Neuronal stem cell (in vitro differentiated cells): ENCODE data around the gene SEC62.

Source experiments
- DNase-seq: peaks from one replicate; pipeline ENCODE4 v3.0.0-alpha.2; 2013; ENCODE audit warnings: low spot score
- H2AFZ ChIP-seq: one replicate; pipeline ENCODE4 v1.6.1; 2013; ENCODE audit warnings: mild to moderate bottlenecking, low read length, inconsistent platforms
- H2AK5ac ChIP-seq: 2 replicates; pipeline ENCODE4 v1.6.1; 2013; ENCODE audit warnings: low read depth, mild to moderate bottlenecking, inconsistent platforms, low read length, moderate library complexity, mixed read lengths
- H2BK120ac ChIP-seq: 2 replicates; pipeline ENCODE4 v1.6.1; 2013; ENCODE audit warnings: low read depth, mild to moderate bottlenecking, inconsistent platforms, low read length, moderate library complexity, mixed read lengths
- H2BK12ac ChIP-seq: one replicate; pipeline ENCODE4 v1.6.1; 2013; ENCODE audit warnings: low read length, inconsistent platforms
- H2BK15ac ChIP-seq: 2 replicates; pipeline ENCODE4 v1.6.1; 2013; ENCODE audit warnings: mild to moderate bottlenecking, low read length, inconsistent platforms, mixed read lengths
- H2BK5ac ChIP-seq: one replicate; pipeline ENCODE4 v1.6.1; 2013; ENCODE audit warnings: inconsistent platforms, mild to moderate bottlenecking, low read length, moderate library complexity
- H3K14ac ChIP-seq: one replicate; pipeline ENCODE4 v1.6.1; 2013; ENCODE audit warnings: low read length, inconsistent platforms
- H3K18ac ChIP-seq: 2 replicates; pipeline ENCODE4 v1.6.1; 2013; ENCODE audit warnings: low read length, inconsistent platforms
- H3K23ac ChIP-seq: 2 replicates; pipeline ENCODE4 v1.6.1; 2013; ENCODE audit warnings: low read depth, mild to moderate bottlenecking, mixed read lengths, low read length, inconsistent platforms; ENCODE audit not compliant: poor library complexity
- H3K27ac ChIP-seq: replicated peaks from 3 replicates; pipeline ENCODE4 v1.5.1; 2013; ENCODE audit warnings: low read length, inconsistent platforms
- H3K27me3 ChIP-seq, 3 experiments: 2 replicates each; pipeline ENCODE4 v1.6.1; 2013; ENCODE audit warnings: low read length in 3 of 3, mild to moderate bottlenecking in 2 of 3, inconsistent platforms in 1 of 3, low read depth in 1 of 3, mixed read lengths in 1 of 3, moderate library complexity in 1 of 3; ENCODE audit not compliant: control insufficient read depth in 3 of 3, insufficient read depth in 3 of 3
- H3K36me3 ChIP-seq, 2 donors: replicated peaks in 1 of 2; 2 replicates each; pipeline ENCODE4 v1.6.1; 2013; ENCODE audit warnings: low read length in 2 of 2; ENCODE audit not compliant: control insufficient read depth in 2 of 2, insufficient read depth in 2 of 2
- H3K4ac ChIP-seq: 2 replicates; pipeline ENCODE4 v1.6.1; 2013; ENCODE audit warnings: inconsistent platforms, mild to moderate bottlenecking, low read length, moderate library complexity
- H3K4me1 ChIP-seq, 2 donors: 1 replicate in 1 of 2; 2 replicates in 1 of 2; pipeline ENCODE4 v1.6.1; 2013; ENCODE audit warnings: low read length in 2 of 2, low read depth in 1 of 2; ENCODE audit not compliant: control insufficient read depth in 2 of 2, insufficient read depth in 1 of 2
- H3K4me2 ChIP-seq: one replicate; pipeline ENCODE4 v1.6.1; 2013; ENCODE audit warnings: mild to moderate bottlenecking, low read length, inconsistent platforms; ENCODE audit not compliant: insufficient read depth, poor library complexity, severe bottlenecking
- H3K4me3 ChIP-seq, 2 donors: 2 replicates each; pipeline ENCODE4 v1.5.1; 2013; ENCODE audit warnings: low read length in 2 of 2, mild to moderate bottlenecking in 2 of 2, inconsistent platforms in 1 of 2, moderate library complexity in 1 of 2
- H3K79me1 ChIP-seq: one replicate; pipeline ENCODE4 v1.6.1; 2013; ENCODE audit warnings: low read depth, mild to moderate bottlenecking, inconsistent platforms, low read length, moderate library complexity
- H3K9ac ChIP-seq: one replicate; pipeline ENCODE4 v1.6.1; 2013; ENCODE audit warnings: mild to moderate bottlenecking, low read depth, low read length, inconsistent platforms; ENCODE audit not compliant: poor library complexity
- H3K9me3 ChIP-seq, 2 donors: replicated peaks in 1 of 2; 2 replicates each; pipeline versions ENCODE3 to v1.6.1; 2013; ENCODE audit warnings: low read length in 2 of 2, mild to moderate bottlenecking in 2 of 2, inconsistent platforms in 1 of 2, low read depth in 1 of 2, mixed read lengths in 1 of 2, moderate library complexity in 1 of 2; ENCODE audit not compliant: control insufficient read depth in 2 of 2, insufficient read depth in 1 of 2
- H4K8ac ChIP-seq: one replicate; pipeline ENCODE4 v1.6.1; 2013; ENCODE audit warnings: low read depth, mild to moderate bottlenecking, inconsistent platforms, low read length, moderate library complexity
- H4K91ac ChIP-seq: one replicate; pipeline ENCODE4 v1.6.1; 2013; ENCODE audit warnings: low read length, low read depth, mild to moderate bottlenecking, inconsistent platforms; ENCODE audit not compliant: poor library complexity
- WGBS, 2 donors: extraction: QIAGEN DNeasy Blood & Tissue Kit; methylation state at CpG; one replicate each; pipeline ENCODE4 v1.1.7; 2013; ENCODE audit warnings: missing lambda C conversion rate in 2 of 2, mixed read lengths in 1 of 2; ENCODE audit not compliant: insufficient read length in 2 of 2, insufficient replicate concordance in 1 of 2; ENCODE audit errors: extremely low coverage in 2 of 2; 5-methylcytosine and 5-hydroxymethylcytosine counted together

Gene SEC62

GRCh38 chr3:169992781-169993180 is 26.2 kb downstream of the SEC62 start:
- H4K8ac ChIP-seq, result no peak overlapping the region
- H3K4ac ChIP-seq, result no peak overlapping the region
- H3K79me1 ChIP-seq, result no peaks in the 10 kb centered on the region
- no peak overlapping the region for H3K18ac ChIP-seq
- no peak overlapping the region for H3K4me2 ChIP-seq
- no peak overlapping the region for H2AK5ac ChIP-seq
- no peak overlapping the region for H3K23ac ChIP-seq
- no peak overlapping the region for H2BK15ac ChIP-seq
- no peaks in the 10 kb centered on the region for H3K4me1 ChIP-seq
- no peak overlapping the region for H2BK5ac ChIP-seq
- no peak overlapping the region for H2AFZ ChIP-seq
- H3K9ac ChIP-seq, result no peak overlapping the region
- H3K4me3 ChIP-seq, result no peak overlapping the region
- no peaks in the 10 kb centered on the region for H3K27me3 ChIP-seq
- no peak overlapping the region for H4K91ac ChIP-seq
- no peaks in the 10 kb centered on the region for H3K9me3 ChIP-seq
- H2BK120ac ChIP-seq, result no peak overlapping the region
- peaks cover 14 to 88% of the 10 kb centered on the region in 2 donors for H3K36me3 ChIP-seq
- no peak for DNase-seq
- H3K14ac ChIP-seq, result no peak overlapping the region
- WGBS, 2 donors, result no CpG with 5 or more reads among the region's 5 CpGs
- no peak overlapping the region for H3K27ac ChIP-seq
- no peak overlapping the region for H2BK12ac ChIP-seq

- Histone ChIP-seq H3K4ac (no peak overlapping the region), H4K91ac (no peak overlapping the region), H3K27me3 (no peaks in the 10 kb centered on the region), H3K4me1 (no peaks in the 10 kb centered on the region), H3K18ac (no peak overlapping the region), H3K9ac (no peak overlapping the region), H2BK5ac (no peak overlapping the region), H2BK12ac (no peak overlapping the region), H4K8ac (no peak overlapping the region), H3K9me3 (no peaks in the 10 kb centered on the region), H3K23ac (no peak overlapping the region), H3K36me3 (peaks cover 12 to 78% of the 10 kb centered on the region in 2 donors), H3K14ac (no peak overlapping the region), H2AK5ac (no peak overlapping the region), H3K79me1 (no peaks in the 10 kb centered on the region), H3K4me2 (no peak overlapping the region), H2BK120ac (no peak overlapping the region), H3K4me3 (no peak overlapping the region), H3K27ac (no peak overlapping the region), H2AFZ (no peak overlapping the region), H2BK15ac (no peak overlapping the region)
- DNase-seq, result no peak
- WGBS, 2 donors, result no CpG with 5 or more reads among the region's 3 CpGs
Observed at GRCh38 chr3:169993761-169994160, 27.2 kb downstream of the SEC62 start.

GRCh38 chr3:169996063-169996462 is 29.5 kb downstream of the SEC62 start:
- Histone ChIP-seq H4K91ac (no peak overlapping the region), H3K18ac (no peak overlapping the region), H3K4me2 (no peak overlapping the region), H2BK12ac (no peak overlapping the region), H2AK5ac (no peak overlapping the region), H4K8ac (no peak overlapping the region), H2AFZ (no peak overlapping the region), H3K9me3 (no peaks in the 10 kb centered on the region), H3K14ac (no peak overlapping the region), H2BK120ac (no peak overlapping the region), H2BK15ac (no peak overlapping the region), H3K4ac (no peak overlapping the region), H3K4me3 (no peak overlapping the region), H3K27ac (no peak overlapping the region), H3K23ac (no peak overlapping the region), H3K36me3 (peaks cover 5 to 57% of the 10 kb centered on the region in 2 donors), H3K27me3 (no peaks in the 10 kb centered on the region), H2BK5ac (no peak overlapping the region), H3K9ac (no peak overlapping the region), H3K79me1 (no peaks in the 10 kb centered on the region), H3K4me1 (no peaks in the 10 kb centered on the region)
- no peak for DNase-seq
- WGBS, 2 donors, result no CpG with 5 or more reads among the region's 2 CpGs

GRCh38 chr3:169998668-169999131 is 32.1 kb downstream of the SEC62 start:
- no peak overlapping the region for H2BK15ac ChIP-seq
- peaks cover 1 to 31% of the 10 kb centered on the region in 2 donors for H3K36me3 ChIP-seq
- H3K9me3 ChIP-seq, result no peaks in the 10 kb centered on the region
- no peak overlapping the region for H3K4me2 ChIP-seq
- no peaks in the 10 kb centered on the region for H3K27me3 ChIP-seq
- no peak overlapping the region for H2BK12ac ChIP-seq
- H3K4me3 ChIP-seq, result no peak overlapping the region
- H4K91ac ChIP-seq, result no peak overlapping the region
- no peak for DNase-seq
- H3K4ac ChIP-seq, result no peak overlapping the region
- H2BK5ac ChIP-seq, result no peak overlapping the region
- H3K14ac ChIP-seq, result no peak overlapping the region
- no peak overlapping the region for H4K8ac ChIP-seq
- no peak overlapping the region for H3K9ac ChIP-seq
- WGBS, 2 donors, result no CpG with 5 or more reads among the region's 2 CpGs
- H2AK5ac ChIP-seq, result no peak overlapping the region
- H3K4me1 ChIP-seq, result no peaks in the 10 kb centered on the region
- no peak overlapping the region for H3K23ac ChIP-seq
- no peak overlapping the region for H3K18ac ChIP-seq
- no peak overlapping the region for H3K27ac ChIP-seq
- H2AFZ ChIP-seq, result no peak overlapping the region
- no peaks in the 10 kb centered on the region for H3K79me1 ChIP-seq
- no peak overlapping the region for H2BK120ac ChIP-seq
